GM18861 (cell line): ENCODE measurements around the gene HRCT1.
"Not testable (repeated sequence)": the region's sequence is repeated elsewhere in the genome, so short reads cannot be mapped to it uniquely, and the experiment has no call there.

Source experiments
- ATAC-seq: cut with Tn5 transposase; IDR thresholded peaks from one replicate; pipeline ENCODE4 v1.9.1; 2021; ENCODE audit not compliant: unreplicated experiment

The HRCT1 gene

DNA sequence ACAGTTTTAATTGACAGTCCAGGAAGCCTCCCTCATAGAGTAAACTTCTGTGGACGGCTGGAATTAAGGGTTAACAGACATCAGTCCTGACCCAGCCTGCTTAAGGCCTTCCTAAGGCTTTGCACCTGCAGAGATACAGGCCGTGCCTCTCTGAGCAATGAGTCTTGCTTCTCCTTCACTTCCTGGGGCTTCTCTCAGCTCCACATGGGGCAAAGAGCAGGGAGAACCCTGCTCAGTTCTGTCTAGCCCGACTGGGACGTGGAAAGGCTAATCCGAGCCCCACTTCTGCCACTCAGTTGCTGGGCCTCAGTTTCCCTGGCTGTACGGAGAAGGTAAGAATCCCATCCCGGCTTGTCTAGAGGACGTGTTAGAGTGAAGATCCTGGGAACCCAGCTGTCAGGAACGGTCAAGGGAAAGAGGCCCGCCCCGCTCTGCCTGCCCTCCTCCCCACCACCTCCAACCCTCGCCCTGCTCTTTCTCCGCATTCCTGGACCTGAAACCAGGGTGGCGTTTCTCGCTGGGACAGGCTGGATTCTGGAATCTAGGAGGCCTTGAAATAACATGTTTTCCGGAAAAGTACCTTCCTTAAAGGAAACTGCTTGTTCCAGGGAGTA is 9.8 kb downstream of the HRCT1 start:
- ATAC-seq, result no peak

DNA sequence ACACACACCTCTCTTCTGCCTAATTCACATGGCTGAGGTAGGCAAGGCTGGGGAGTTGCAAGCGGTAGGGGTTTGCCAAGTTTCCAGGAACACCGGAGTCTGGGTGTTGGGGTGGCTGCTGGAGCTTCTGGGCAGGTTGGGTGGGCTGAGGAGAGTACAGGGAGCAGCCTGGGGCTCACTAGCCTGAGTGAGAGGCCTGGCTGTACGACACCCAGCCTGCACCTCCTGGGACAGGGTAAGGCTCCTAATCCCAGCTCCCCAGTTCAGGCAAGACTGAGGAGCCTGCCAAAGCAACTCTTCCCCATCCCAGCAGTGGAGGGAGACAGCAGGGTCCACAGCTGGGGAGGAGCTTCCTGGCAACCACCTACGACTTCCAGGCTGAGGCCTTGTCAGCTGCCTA is 11.3 kb downstream of the HRCT1 start:
- no peak for ATAC-seq

DNA sequence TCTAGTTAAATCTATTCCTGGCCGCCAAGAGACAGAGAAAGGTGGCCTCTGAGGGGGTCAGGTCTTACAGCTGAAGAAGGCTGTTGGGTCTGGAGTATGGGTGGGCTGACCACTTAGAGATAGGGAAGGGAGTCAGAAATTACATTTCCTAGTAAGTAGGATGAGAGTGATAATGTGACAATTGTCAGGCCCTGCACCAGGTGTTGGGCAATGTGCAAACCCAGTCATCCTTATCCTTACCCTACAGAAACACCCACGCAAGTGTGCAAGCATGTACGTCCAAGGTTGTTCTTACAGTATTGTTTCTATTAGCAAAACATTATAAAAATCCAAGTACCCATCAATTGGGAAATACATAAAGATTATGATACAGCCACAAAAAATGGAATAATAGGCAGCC is 12.8 kb downstream of the HRCT1 start:
- no peak for ATAC-seq

DNA sequence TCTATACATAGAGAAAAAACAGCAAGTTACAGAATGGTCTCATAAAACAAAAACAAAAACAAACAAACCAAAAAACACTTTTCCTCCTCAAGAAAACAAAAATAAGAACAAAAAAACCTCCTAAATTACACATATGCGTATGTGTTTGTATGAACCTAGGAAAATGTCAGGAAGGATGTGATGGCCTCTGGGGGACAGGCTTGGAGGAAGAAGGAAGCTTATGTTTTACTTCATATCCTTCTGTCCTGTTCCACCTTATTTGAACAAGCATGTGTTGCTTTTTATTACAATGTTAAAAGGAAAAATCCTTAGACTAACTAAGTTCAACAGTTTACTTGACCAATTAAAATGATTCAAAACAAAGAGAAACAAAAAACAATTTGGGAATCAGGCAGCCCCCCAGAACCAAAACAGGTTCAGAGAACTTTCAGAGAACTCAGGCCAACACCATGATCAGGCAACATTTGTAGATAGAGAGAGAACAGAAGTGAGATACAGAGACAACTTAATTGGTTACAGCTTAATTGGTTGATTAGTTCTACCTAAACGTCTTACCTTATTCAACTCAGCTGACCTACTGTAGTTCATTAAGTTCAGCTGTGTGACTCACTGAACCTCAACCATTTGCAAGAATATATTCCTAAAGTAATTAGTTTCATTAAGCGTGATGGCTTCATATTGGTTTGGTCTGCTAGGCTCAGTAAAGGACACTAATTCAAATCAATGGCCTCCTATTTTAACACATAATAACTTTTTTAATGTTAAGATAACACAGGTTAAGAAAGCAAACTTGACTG is 13.4 kb downstream of the HRCT1 start:
- ATAC-seq, result no peak

- ATAC-seq, result no peak
Observed at GRCh38 chr9:35920051-35920620, 14.1 kb downstream of the HRCT1 start.

DNA sequence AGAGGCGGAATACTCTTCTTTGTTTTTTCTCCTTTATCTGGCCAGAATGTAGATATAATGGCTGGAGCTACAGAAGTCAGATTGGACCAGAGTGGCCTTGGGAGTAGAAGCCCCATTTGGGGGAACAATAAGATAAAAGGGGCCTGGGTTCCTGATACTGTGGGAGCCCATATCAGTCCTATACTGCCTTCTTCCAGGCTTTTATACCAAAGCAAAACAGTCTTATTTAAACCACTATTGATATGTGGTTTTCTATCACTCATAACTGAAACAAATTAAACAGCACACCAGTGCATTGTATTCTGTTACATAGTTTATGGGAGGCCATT is 17.6 kb downstream of the HRCT1 start:
- no peak for ATAC-seq

- no peak for ATAC-seq
Observed at GRCh38 chr9:35923927-35924763, 18.1 kb downstream of the HRCT1 start.

GRCh38 chr9:35928591-35929452 is 22.8 kb downstream of the HRCT1 start:
- no peak for ATAC-seq

- no peak for ATAC-seq
Observed at GRCh38 chr9:35929453-35929718, 23.4 kb downstream of the HRCT1 start.

- no peak for ATAC-seq
Observed at GRCh38 chr9:35930521-35930920, 24.5 kb downstream of the HRCT1 start.

GRCh38 chr9:35930989-35931388 is 25.0 kb downstream of the HRCT1 start:
- no peak for ATAC-seq

DNA sequence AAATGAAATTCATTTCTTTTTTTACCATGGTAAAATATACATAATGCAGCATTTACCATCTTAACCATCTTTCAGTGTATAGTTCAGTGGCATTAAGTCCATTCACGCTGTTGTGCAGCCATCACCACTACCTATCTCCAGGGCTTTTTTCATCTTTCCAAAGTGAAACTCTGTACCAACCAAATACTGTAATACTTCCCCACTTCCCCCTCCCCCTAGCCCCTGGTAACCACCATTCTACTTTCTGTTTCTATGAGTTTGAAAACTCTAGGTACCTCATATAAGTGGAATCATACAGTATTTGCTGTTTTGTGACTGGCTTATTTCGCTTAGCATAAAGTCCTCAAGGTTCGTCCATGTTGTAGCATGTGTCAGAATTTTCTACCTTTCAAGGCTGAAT is 26.7 kb downstream of the HRCT1 start:
- no peak for ATAC-seq

DNA sequence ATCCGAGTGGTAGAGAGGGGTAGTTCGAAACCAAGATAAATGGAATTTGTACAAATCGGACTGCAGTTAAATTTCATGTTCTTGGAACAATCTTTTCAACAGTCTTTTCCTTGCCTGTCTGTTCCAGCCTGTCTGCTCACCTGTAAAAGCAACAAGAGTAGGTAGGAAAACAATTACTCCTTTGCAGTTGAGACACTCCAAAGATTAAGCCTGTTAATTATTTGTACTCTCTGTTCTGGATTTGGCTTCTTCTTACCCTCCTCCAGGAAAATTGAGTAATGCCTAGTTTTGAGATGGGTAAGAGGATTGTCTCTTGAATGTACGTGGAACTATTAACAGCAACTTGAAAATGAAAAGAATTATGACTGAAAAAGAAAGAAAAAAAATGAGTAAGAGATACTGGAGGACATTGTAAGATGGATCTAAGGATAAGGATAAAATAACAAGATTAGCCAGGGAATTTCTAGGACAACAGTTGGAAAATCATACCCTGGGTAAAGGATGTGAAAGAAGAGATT is 27.6 kb downstream of the HRCT1 start:
- no peak for ATAC-seq

- not testable (repeated sequence) for ATAC-seq
Observed at GRCh38 chr9:35934069-35934468, 28.1 kb downstream of the HRCT1 start.

- ATAC-seq, result no peak
Observed at GRCh38 chr9:35935261-35935660, 29.3 kb downstream of the HRCT1 start.

DNA sequence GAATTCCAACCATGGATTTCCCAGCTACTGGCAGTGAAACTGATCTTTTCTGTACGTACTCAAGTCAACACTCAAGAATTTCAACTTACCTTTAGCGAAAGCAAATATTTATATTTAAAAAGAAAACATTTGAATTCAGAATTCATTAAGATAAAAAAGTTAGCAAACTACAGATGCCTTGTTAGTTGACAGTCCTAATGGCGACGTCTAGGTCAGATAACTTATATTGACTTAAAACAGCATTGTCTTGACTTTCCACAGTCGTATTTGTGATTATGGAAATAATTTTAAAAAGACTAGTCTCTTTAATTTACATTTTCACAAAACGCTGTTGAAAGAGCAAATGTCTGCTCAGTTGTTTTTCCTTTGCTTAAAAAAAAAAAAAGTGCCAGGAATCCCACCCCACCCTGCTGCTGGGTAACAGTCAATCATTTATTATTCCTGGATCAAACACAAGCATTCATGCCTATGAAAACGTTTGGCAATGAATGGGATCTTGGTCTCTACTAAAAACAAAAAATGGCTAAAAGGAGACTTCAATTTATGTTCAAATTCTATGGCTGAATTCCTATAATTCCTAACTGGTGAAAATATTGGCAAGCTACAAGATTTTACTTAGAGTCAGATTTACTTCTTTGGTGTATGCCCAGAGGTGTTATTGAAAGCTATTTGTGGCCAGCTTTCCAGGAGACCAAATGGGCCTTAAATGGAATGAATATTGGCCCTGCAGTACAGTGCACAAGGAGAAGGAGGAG is 29.9 kb downstream of the HRCT1 start:
- ATAC-seq, result no peak

DNA sequence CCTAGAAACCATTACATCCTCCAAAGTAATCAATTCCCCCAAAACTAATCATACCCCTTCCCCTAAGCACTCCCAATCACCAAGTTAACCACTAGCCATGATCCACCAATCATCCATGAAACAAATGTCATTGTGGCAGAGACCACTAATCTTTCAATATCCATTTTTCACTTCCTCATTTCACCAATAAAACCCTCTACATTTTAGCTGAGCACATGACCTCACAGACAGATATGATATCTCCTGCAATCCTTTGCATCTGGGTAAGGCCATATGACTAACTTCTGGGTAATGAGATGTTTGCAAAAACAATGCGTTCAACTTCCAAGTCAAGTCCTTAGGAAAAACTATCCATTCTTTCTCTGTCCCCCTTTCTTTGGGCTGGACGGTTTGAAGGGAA is 31.2 kb downstream of the HRCT1 start:
- no peak for ATAC-seq

GRCh38 chr9:35938474-35939356 is 32.7 kb downstream of the HRCT1 start:
- ATAC-seq, result no peak

GRCh38 chr9:35939679-35940250 is 33.8 kb downstream of the HRCT1 start:
- ATAC-seq, result no peak
